ENCODE measurements around the gene INTS6. TPM values are rescaled to one million over a fixed set of nuclear protein-coding genes. Genes with fewer than 3 reads are reported as not detected.

Gene INTS6
- total RNA-seq, 2 experiments from 2014 or later: 45.6 to 58.7 TPM

GRCh38 chr13:51451134-51451466, 1.7 kb downstream of the INTS6 start:
- peaks cover 17% of the 10 kb centered on the region; the same call in 1 of the 2 replicates for H3K79me2 ChIP-seq (ENCODE audit: insufficient read depth, low read depth, low read length)
- peaks cover 12% of the 10 kb centered on the region; the same call in 1 of the 2 replicates for H3K9me3 ChIP-seq (ENCODE audit: low read length)
- H3K4me2 ChIP-seq (ENCODE audit: low read length): peak overlapping the region; percentile 86
- no peaks in the 10 kb centered on the region for H4K20me1 ChIP-seq (ENCODE audit: insufficient read depth, low read length)
- peaks cover 27% of the 10 kb centered on the region for H3K4me1 ChIP-seq (ENCODE audit: insufficient read depth, low read length, poor library complexity, severe bottlenecking)
- no peak for TF ChIP-seq CTCF (conservative IDR thresholded peaks at IDR 0.05; ENCODE audit: low read length)
- TF ChIP-seq EZH2phosphoT487 (IDR thresholded peaks at IDR 0.05; ENCODE audit: borderline replicate concordance, low read depth, low read length): no peak
- H3K9me2 ChIP-seq (ENCODE audit: insufficient read depth, low read length): no peaks in the 10 kb centered on the region
- peak overlapping the region; percentile 80 for H3K27ac ChIP-seq (ENCODE audit: low read depth, low read length, poor library complexity, severe bottlenecking)
- intact Hi-C loops (cut with micrococcal nuclease; ENCODE audit: unreplicated experiment): loop anchor here (5.0 kb wide), 1 partner anchor 1001 kb away; the partner anchor contains the start of gene VPS36
- H3K4me3 ChIP-seq (ENCODE audit: low read depth, low read length, poor library complexity, severe bottlenecking): peak overlapping the region; percentile 85
- H2AFZ ChIP-seq (ENCODE audit: low read length): peak overlapping the region; percentile 75; the same call in 1 of the 2 replicates
- ChIA-PET POLR2A (interaction anchor here (0.7 to 3.1 kb wide), 4 partner anchors 30 to 384 kb away, joined by 3 to 24 read pairs (median 4); no protein-coding TSS in a partner anchor), CTCF (ENCODE audit: unreplicated experiment) (no interaction called here)
- no peak for DNase-seq (ENCODE audit: low spot score)
- no TSS peak for BruUV-seq (replicated peaks)
- peaks cover 57% of the 10 kb centered on the region for H3K36me3 ChIP-seq (ENCODE audit: insufficient read depth, low read length)

GRCh38 chr13:51449018-51449417, 3.8 kb downstream of the INTS6 start:
- POLR2A ChIA-PET: no interaction called here
- BruUV-seq (replicated peaks): no TSS peak

More at GRCh38 chr13:51449018-51449417, 3.8 kb downstream of the INTS6 start:
- Histone ChIP-seq H3K27ac (ENCODE audit: low read depth, low read length, poor library complexity, severe bottlenecking) (no peak overlapping the region), H2AFZ (ENCODE audit: low read length) (no peak overlapping the region), H3K9me2 (ENCODE audit: insufficient read depth, low read length) (no peaks in the 10 kb centered on the region), H3K9me3 (ENCODE audit: low read length) (no peaks in the 10 kb centered on the region), H3K4me1 (ENCODE audit: insufficient read depth, low read length, poor library complexity, severe bottlenecking) (peaks cover 16% of the 10 kb centered on the region), H3K79me2 (ENCODE audit: insufficient read depth, low read depth, low read length) (peaks cover 7% of the 10 kb centered on the region; the same call in 1 of the 2 replicates), H4K20me1 (ENCODE audit: insufficient read depth, low read length) (no peaks in the 10 kb centered on the region), H3K36me3 (ENCODE audit: insufficient read depth, low read length) (peaks cover 49% of the 10 kb centered on the region), H3K4me3 (ENCODE audit: low read depth, low read length, poor library complexity, severe bottlenecking) (no peak overlapping the region), H3K4me2 (ENCODE audit: low read length) (no peak overlapping the region)
- DNase-seq (ENCODE audit: low spot score): no peak
- intact Hi-C loops (cut with micrococcal nuclease; ENCODE audit: unreplicated experiment): no loop called here
- CTCF ChIA-PET (ENCODE audit: unreplicated experiment): no interaction called here
- no peak for TF ChIP-seq CTCF (conservative IDR thresholded peaks at IDR 0.05; ENCODE audit: low read length)
- TF ChIP-seq EZH2phosphoT487 (IDR thresholded peaks at IDR 0.05; ENCODE audit: borderline replicate concordance, low read depth, low read length): no peak

Data from OCI-LY7 (cell line).